GM12878 (cell line): ENCODE data around the gene PRRT1.
"Not testable (repeated sequence)": the region's sequence is repeated elsewhere in the genome, so short reads cannot be mapped to it uniquely, and the experiment has no call there.

Source experiments
- ATF2 ChIP-seq: IDR thresholded peaks from 2 replicates; pipeline ENCODE4 v1.6.1; 2012; ENCODE audit warnings: low read length, inconsistent platforms
- CHD1 ChIP-seq: IDR thresholded peaks from 2 replicates; pipeline ENCODE4 v1.6.1; 2012; ENCODE audit warnings: low read depth, low read length, improper control_type of control experiment
- CHD4 ChIP-seq: fragments of 200-600 bp; sonication (generic); IDR thresholded peaks from 2 replicates; pipeline ENCODE4 v1.6.1; 2016; ENCODE audit warnings: mild to moderate bottlenecking
- EZH2 ChIP-seq: IDR thresholded peaks from 2 replicates; pipeline ENCODE4 v1.6.1; 2012; ENCODE audit warnings: low read depth, mild to moderate bottlenecking, control low read depth, inconsistent platforms, low read length, borderline replicate concordance; ENCODE audit not compliant: control insufficient read depth
- NFIC ChIP-seq: IDR thresholded peaks from 2 replicates; pipeline ENCODE4 v1.6.1; 2012; ENCODE audit warnings: low read depth, mild to moderate bottlenecking, inconsistent platforms, low read length, moderate library complexity
- NFYB ChIP-seq: IDR thresholded peaks from 2 replicates; pipeline ENCODE4 v1.6.1; 2011; ENCODE audit warnings: low read depth, mild to moderate bottlenecking, low read length, improper control_type of control experiment, moderate library complexity; ENCODE audit not compliant: insufficient read depth
- POLR2AphosphoS5 ChIP-seq: IDR thresholded peaks from 2 replicates; pipeline ENCODE4 v1.6.1; 2011; ENCODE audit warnings: mild to moderate bottlenecking, low read length, inconsistent platforms
- PRDM15 ChIP-seq: fragments of 450-650 bp; formaldehyde crosslinking; IDR thresholded peaks from 2 replicates; pipeline ENCODE4 v1.4.0; 2020; ENCODE audit warnings: mild to moderate bottlenecking, moderate library complexity
- SP1 ChIP-seq: IDR thresholded peaks from one replicate; pipeline ENCODE4 v1.6.1; 2011; ENCODE audit warnings: low read depth, low read length
- TARDBP ChIP-seq: IDR thresholded peaks from 2 replicates; pipeline ENCODE4 v1.6.1; 2016; ENCODE audit warnings: borderline replicate concordance
- ZNF274 ChIP-seq: IDR thresholded peaks from one replicate; pipeline ENCODE4 v1.8.0; 2011; ENCODE audit not compliant: insufficient read length, insufficient read depth

GRCh38 chr6:32144238-32144637, 7.5 kb downstream of the PRRT1 start:
- not testable (repeated sequence) for TF ChIP-seq NFIC; NFYB; CHD4; ZNF274; EZH2; PRDM15 (CRISPR knock-in tag); SP1; TARDBP; ATF2; POLR2AphosphoS5; CHD1
